ENCODE data around the gene ALDH3B2. TPM values are rescaled to one million over a fixed set of nuclear protein-coding genes. Genes with fewer than 3 reads are reported as not detected.
"Not testable (repeated sequence)": the region's sequence is repeated elsewhere in the genome, so short reads cannot be mapped to it uniquely, and the experiment has no call there.

The ALDH3B2 gene
- total RNA-seq, 1 experiment from 2014 or later, result not detected

GRCh38 chr11:67642173-67643120 lies 32.0 kb downstream of the ALDH3B2 start:
- no peak for DNase-seq (ENCODE audit: low spot score)

- DNase-seq (ENCODE audit: low spot score), result no peak
These were observed 32.9 kb downstream of the ALDH3B2 start for GRCh38 chr11:67641338-67642172.

- DNase-seq (ENCODE audit: low spot score), result no peak
These were observed 33.6 kb downstream of the ALDH3B2 start for GRCh38 chr11:67640758-67641337.

GRCh38 chr11:67640021-67640757 lies 34.2 kb downstream of the ALDH3B2 start:
- DNase-seq (ENCODE audit: low spot score), result peak; percentile 48

- no peak for DNase-seq (ENCODE audit: low spot score)
These were observed 35.0 kb downstream of the ALDH3B2 start, which contains the start of gene TBX10 for GRCh38 chr11:67639438-67639859. TBX10 (minus strand) TSS chr11:67639763; CDS start chr11:67639472, 291 bp downstream.

GRCh38 chr11:67638535-67639437 lies 35.6 kb downstream of the ALDH3B2 start:
- DNase-seq (ENCODE audit: low spot score), result no peak

- DNase-seq (ENCODE audit: low spot score), result not testable (repeated sequence)
These were observed 37.0 kb downstream of the ALDH3B2 start for GRCh38 chr11:67637441-67637840.

- DNase-seq (ENCODE audit: low spot score), result no peak
These were observed 37.5 kb downstream of the ALDH3B2 start for GRCh38 chr11:67636962-67637361.

GRCh38 chr11:67635231-67635521 lies 39.2 kb downstream of the ALDH3B2 start:
- no peak for DNase-seq (ENCODE audit: low spot score)

- no peak for DNase-seq (ENCODE audit: low spot score)
These were observed 39.8 kb downstream of the ALDH3B2 start for GRCh38 chr11:67634366-67635230.

- no peak for DNase-seq (ENCODE audit: low spot score)
These were observed 40.6 kb downstream of the ALDH3B2 start for GRCh38 chr11:67633758-67634365.

GRCh38 chr11:67632982-67633755 lies 41.3 kb downstream of the ALDH3B2 start:
- no peak for DNase-seq (ENCODE audit: low spot score)

GRCh38 chr11:67632175-67632981 lies 42.0 kb downstream of the ALDH3B2 start:
- DNase-seq (ENCODE audit: low spot score), result no peak

GRCh38 chr11:67631853-67632174 lies 42.6 kb downstream of the ALDH3B2 start:
- no peak for DNase-seq (ENCODE audit: low spot score)

GRCh38 chr11:67631411-67631810 lies 43.0 kb downstream of the ALDH3B2 start:
- no peak for DNase-seq (ENCODE audit: low spot score)

GRCh38 chr11:67630943-67631331 lies 43.5 kb downstream of the ALDH3B2 start:
- DNase-seq (ENCODE audit: low spot score), result no peak

GRCh38 chr11:67630228-67630942 lies 44.0 kb downstream of the ALDH3B2 start:
- DNase-seq (ENCODE audit: low spot score), result peak; percentile 92

Data from A172 (cell line).